ENCODE data around the gene AKR1C8. TPM values are rescaled to one million over a fixed set of nuclear protein-coding genes. Genes with fewer than 3 reads are reported as not detected.

Gene AKR1C8
- total RNA-seq, 4 donors from 2014 or later: not detected

- DNase-seq (ENCODE audit: low spot score in 2 of 2): no peak
- H3K4me1 ChIP-seq: no peaks in the 10 kb centered on the region
- peaks cover 0 to 4% (median 0%) of the 10 kb centered on the region in 4 donors for H3K9me3 ChIP-seq
- H3K27me3 ChIP-seq: no peaks in the 10 kb centered on the region
- peaks cover 0 to 24% (median 0%) of the 10 kb centered on the region in 3 donors for H3K36me3 ChIP-seq
- H3K4me3 ChIP-seq: no peak overlapping the region
- WGBS, 2 donors: 53 to 62% methylated on average over 8 of the region's 8 CpGs
- TF ChIP-seq, protein P1, sequence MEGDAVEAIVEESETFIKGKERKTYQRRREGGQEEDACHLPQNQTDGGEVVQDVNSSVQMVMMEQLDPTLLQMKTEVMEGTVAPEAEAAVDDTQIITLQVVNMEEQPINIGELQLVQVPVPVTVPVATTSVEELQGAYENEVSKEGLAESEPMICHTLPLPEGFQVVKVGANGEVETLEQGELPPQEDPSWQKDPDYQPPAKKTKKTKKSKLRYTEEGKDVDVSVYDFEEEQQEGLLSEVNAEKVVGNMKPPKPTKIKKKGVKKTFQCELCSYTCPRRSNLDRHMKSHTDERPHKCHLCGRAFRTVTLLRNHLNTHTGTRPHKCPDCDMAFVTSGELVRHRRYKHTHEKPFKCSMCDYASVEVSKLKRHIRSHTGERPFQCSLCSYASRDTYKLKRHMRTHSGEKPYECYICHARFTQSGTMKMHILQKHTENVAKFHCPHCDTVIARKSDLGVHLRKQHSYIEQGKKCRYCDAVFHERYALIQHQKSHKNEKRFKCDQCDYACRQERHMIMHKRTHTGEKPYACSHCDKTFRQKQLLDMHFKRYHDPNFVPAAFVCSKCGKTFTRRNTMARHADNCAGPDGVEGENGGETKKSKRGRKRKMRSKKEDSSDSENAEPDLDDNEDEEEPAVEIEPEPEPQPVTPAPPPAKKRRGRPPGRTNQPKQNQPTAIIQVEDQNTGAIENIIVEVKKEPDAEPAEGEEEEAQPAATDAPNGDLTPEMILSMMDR (IDR thresholded peaks at IDR 0.05): no peak
- TF ChIP-seq POLR2A (IDR thresholded peaks at IDR 0.05): no peak
- no peak overlapping the region for H3K27ac ChIP-seq
Measured at GRCh38 chr10:5107860-5108526, 77.0 kb downstream of the AKR1C8 start.

DNA sequence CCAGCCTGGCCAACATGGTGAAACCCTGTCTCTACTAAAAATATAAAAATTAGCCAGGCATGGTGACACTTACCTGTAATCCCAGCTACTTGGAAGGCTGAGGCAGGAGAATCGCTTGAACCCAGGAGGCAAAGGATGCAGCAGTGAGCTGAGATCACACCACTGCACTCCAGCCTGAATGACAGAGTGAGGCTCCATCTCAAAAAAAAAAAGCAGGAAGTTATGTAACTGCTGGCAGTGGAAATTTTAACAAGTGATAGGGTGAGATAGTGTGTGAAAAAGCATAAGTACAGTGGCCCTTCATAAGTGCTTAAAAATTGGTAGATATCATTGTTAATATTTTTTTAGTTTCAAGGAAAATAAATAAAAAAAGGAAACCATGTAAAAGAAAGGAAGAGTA, 78.4 kb downstream of the AKR1C8 start:
- Histone ChIP-seq H3K4me3 (no peak overlapping the region), H3K27me3 (no peaks in the 10 kb centered on the region), H3K9me3 (peaks cover 0 to 4% (median 0%) of the 10 kb centered on the region in 4 donors), H3K36me3 (peaks cover 0 to 28% (median 0%) of the 10 kb centered on the region in 3 donors), H3K27ac (no peak overlapping the region), H3K4me1 (no peaks in the 10 kb centered on the region)
- no peak for DNase-seq (ENCODE audit: low spot score in 2 of 2)
- no peak for TF ChIP-seq EP300 (IDR thresholded peaks at IDR 0.05)
- WGBS, 2 donors: 100% methylated on average over 1 of the region's 1 CpG

DNA sequence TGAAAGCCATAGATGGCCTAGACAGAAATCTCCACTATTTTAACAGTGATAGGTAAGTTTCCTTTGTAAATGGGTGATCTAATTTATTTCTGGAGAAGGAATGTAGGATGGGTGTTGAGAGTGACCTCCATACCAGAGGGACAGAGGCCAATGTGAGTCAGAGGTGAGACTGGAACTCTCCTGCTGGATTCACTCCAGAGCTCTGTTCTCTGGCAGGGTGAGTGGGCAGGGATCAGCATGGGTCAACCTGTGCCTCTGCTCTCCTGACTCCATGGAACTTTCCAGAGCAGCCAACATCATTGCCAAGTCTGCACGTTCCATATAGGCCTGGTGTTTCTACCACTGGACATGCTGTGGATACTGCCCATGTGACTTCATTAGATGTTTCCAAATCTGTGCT, 79.3 kb downstream of the AKR1C8 start:
- Histone ChIP-seq H3K27ac (no peak overlapping the region), H3K4me1 (no peaks in the 10 kb centered on the region), H3K9me3 (peaks cover 0 to 4% (median 0%) of the 10 kb centered on the region in 4 donors), H3K27me3 (no peaks in the 10 kb centered on the region), H3K36me3 (peaks cover 0 to 28% (median 0%) of the 10 kb centered on the region in 3 donors), H3K4me3 (no peak overlapping the region)
- WGBS, 2 donors: 79 to 81% methylated on average over 1 of the region's 1 CpG
- no peak for TF ChIP-seq EP300 (IDR thresholded peaks at IDR 0.05)
- no peak for TF ChIP-seq POLR2A (IDR thresholded peaks at IDR 0.05)
- TF ChIP-seq, protein P1 (IDR thresholded peaks at IDR 0.05): no peak
- no peak for DNase-seq (ENCODE audit: low spot score in 2 of 2)

Other genes with a start within 250 kb of the AKR1C8 start
- gene AKR1C1, start 221.7 kb downstream of the AKR1C8 start, total RNA-seq: 10 to 100 TPM; 47.1 to 94.8 (median 77.5) TPM
- gene AKR1C2, start 181.3 kb downstream of the AKR1C8 start, total RNA-seq: 10 to 100 TPM; 24.7 to 52.2 (median 39.6) TPM
- 10 to 100 TPM; 31.5 to 55.8 (median 43.1) TPM for gene AKR1C3, start 90.7 kb downstream of the AKR1C8 start, total RNA-seq
- gene AKR1C4, start 11.7 kb upstream of the AKR1C8 start, total RNA-seq: not detected
- not detected for gene UCN3, start 179.8 kb upstream of the AKR1C8 start, total RNA-seq
- gene TUBAL3, start 219.7 kb upstream of the AKR1C8 start, total RNA-seq: under 1 TPM in 2 of 4 donors, not detected in 2; 0.21 to 0.22 TPM
- 100 to 1,000 TPM in 2 of 4 donors, 10 to 100 TPM in 2; 66.0 to 133 (median 91.3) TPM for gene NET1, start 227.4 kb upstream of the AKR1C8 start, total RNA-seq

All from tibial nerve (tissue), 4 donors.